Brain pericyte (primary cell): ENCODE data around the gene STKLD1.
A peak's percentile ranks its signal among the peaks of the same experiment; 100 is the strongest.
"Not testable (repeated sequence)": the region's sequence is repeated elsewhere in the genome, so short reads cannot be mapped to it uniquely, and the experiment has no call there.

ENCODE experiments used
- DNase-seq: peaks from one replicate; pipeline ENCODE4 v3.0.0-alpha.2; 2012; ENCODE audit warnings: low read depth, low spot score

STKLD1 gene

DNA sequence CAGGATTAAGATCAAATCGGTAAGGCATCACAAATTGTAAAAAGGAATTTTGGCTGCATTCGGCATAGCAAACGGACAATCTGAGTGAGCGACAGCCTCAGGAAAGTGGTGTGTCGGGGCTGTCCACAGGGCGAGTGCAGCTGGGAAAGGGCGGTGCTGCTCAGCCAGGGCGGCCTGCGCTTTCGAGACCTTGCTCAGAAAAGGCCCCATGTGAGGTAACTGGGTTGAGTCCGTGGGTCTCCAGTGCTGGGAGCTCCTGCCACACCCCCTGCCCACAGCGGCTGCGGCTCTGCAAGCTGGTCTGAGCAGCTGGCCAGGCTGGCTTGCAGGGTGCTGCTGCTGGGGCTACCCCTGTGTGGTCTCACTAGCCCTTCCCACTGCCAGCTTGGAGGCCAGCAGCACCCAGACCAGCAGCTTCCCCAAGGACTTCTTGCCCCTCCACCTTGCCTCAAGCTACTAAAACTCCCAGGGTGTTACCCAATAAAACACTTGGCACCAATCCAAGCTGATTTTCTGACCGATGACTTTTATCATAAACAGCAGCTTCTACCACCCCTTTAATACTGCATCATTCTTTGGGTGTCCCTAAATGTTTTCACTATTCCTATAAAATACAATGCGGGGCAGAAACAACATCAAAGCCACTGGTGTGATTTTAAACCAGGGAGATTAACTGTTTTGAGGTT is 13.7 kb upstream of the STKLD1 start:
- no peak for DNase-seq

DNA sequence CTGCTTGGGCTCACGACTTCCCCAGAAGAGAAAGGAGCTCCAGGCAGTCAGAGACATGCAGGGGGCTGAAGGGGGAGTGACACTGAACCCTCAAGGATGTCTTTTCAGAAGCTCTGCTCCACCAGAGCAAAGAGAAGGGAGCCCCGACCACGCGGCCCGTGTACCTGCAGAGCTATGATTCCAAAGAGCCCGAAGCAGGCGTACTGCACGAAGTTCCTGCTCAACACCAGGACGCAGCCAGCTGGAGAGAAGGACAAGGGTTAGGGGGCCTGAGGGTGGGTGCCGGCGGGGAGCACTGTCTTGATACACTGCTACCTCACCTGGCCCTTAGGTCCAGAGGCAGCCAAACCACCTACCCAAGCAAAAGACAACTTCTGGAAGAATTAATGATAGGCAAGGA is 9.7 kb upstream of the STKLD1 start:
- no peak for DNase-seq

DNA sequence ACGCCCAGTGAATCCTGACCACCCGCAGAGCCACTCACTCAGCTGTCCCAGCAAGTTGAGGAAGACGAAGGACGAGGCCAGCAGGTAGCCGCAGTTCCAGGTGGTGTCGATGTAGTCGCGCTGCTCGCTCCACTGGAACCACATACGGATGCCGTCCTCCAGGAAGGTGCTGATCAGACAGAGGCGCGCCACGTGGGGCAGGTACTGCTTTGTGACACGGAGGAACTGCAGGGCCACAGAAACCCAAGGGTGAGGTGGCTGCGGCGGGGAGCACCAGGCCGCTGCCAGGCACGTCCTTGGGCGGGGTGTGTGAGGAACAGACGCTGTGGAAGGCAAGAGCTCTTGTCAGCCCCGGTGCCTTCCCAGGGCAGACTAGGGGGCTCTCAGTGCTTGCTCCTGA is 8.9 kb upstream of the STKLD1 start:
- DNase-seq: no peak

DNA sequence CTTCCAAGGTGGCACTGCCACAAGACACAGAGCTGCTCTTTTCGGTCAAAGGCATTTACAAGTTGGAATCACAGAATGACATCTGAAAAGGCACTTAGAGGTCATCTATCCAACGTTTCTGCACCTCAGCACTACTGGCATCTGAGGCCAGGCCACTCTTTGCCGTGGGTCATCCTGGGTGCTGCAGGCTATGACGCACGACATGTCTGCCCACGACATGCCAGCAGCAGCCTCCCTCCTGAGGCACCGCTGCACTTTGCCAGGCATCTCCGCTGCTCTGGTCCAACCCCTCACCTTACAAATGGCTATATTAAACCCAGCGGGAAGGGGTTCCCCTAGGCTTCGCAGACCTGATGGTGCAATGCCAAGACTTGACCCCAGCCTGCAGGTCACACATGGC is 8.4 kb upstream of the STKLD1 start:
- no peak for DNase-seq

DNA sequence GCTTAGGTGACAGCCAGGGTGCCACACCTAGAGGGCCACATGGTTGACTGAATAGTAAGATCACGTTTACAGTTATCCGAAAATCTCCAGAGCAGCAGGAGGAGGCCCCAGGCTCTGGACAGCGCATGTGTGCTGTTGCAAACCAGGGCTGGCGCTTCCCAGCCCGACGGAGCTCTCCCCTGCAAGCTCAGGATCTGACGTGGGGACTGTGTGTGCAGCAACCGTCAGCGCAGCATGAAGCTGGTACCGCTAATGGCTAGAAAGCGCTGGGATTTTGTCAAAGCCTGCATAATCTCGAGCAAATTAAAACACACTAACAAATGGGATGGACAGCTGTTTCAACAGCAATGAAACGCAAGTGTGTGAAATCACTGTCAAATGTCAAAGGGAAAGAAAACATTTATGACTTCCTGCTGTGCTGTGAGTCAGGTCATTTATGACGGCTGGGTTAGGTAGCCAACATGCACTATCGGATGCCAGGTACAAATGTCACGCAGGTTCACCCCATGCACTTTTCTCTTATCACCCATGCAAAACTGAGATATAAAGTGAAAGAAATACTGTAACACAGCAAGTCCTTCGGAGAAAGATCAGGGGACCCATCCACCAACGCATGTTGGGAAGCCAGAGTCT is 7.8 kb upstream of the STKLD1 start:
- no peak for DNase-seq

DNA sequence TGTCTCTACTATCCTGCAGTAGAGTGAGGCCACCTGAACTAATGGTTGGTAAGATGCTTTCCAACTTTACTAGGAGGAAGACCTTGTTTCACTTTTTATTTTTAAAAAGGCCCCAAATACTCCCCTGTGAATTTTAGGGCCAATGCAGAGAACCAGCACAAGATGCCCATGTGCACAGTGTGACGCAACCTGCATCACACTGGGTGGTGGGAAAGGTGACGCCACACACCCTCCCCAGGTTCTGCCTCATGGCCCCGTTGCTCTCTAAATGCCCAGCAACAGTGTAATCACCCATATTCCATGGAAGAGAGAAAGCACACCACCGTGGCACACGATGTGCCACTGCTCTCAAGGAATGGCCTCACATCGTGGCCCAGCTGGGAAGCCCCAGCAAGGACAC is 6.7 kb upstream of the STKLD1 start:
- DNase-seq: no peak

DNA sequence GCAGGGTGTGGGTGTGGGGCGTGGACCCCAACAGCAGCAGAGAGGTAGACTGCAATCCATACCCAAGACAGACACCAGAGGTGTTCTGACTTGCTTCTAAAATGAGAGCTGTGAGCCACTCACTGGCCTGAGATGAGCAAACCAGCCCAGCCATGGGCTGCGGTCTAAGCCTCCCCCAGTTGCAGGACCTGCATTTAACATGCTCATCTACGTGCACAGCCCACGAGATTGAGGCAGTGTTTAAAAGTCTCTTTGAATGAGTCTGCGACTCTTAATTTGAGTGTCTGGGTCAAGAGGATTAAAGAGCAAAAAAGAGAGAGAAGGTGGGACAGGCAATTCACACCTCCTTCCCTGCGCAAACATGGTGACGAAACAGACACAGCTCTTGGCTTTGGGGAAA is 6.2 kb upstream of the STKLD1 start:
- DNase-seq: no peak

DNA sequence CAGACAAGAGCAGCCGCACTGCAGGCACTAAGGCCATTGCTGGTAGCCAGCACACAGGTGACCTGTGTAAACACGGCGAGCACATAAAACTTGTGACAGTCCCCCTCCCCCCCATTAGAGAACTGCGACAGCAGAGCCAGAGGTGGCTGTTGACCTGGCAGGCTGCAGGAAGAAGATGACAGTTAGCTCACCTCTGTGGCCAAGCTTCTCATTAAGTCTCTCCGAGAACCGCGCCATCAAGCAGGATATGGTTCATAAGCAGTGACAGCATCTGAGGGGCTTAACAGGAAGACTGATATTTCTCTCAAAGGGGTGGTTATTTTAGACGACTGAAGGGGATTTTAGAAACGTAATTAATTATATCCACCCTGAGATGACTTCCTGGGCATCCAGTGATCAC is 5.5 kb upstream of the STKLD1 start:
- DNase-seq: no peak

DNA sequence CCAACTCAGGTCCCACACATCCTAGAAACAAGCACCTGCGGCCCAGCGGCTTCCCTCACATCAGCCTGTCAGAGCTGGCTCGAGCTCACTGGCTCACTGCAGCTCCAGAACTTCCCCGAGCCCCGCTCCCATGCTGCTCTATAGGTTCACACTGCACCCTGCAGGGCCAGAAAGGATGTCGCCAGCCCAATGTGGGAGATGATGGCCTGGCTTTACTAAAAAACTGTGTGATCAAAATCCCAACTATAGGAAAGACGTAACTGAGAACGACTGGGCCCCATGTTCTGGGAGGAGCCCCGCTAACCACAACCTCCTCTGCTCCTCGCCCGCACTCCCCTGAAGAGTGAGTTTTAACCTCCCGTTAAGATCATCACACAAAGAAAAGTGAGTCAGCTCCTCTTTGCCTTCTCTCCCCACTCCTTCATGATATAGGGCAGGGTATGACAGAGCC is 4.9 kb upstream of the STKLD1 start:
- no peak for DNase-seq

DNA sequence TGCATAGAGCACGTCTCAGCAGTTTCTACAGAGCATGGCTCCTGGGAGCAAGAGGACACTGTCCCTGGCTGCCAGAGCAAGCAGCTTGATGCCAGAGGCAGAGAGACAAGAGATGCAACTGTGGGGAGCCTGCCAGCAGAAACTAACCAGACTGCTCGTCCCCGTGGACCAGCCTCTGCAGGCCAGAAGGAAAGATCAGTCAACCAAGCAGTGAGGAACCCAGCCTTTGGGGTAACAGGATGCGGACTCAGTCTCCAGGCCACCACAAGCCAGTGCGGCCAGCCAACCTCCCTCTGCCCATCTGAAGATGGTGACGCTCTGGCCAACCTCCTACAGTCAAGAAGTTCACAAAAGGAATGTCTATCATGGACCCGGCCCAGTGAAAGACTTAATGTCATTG is 4.0 kb upstream of the STKLD1 start:
- no peak for DNase-seq

DNA sequence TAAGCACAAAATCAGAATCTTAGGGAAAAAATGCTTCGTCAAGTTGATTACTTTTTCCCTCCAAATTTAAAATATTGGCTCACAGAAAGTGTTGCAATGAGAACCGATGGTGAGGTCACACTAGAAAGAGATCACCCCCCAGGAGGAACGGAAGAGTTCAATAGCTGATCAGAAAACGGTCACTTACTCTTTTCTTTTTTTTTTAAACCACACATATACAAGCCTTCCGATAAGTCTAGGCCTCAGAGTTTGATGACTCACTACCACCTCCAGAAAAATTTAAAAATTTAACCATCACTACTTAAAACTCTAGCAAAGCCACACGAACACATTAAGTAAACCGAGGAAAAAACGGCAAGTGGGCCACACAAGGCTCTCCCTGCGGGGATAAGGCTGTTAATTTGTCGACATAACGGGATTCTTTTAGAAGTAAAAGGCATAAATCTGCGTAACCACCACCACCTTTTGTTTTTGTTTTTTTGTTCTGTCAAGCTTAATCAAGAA is 1.5 kb upstream of the STKLD1 start:
- no peak for DNase-seq

DNA sequence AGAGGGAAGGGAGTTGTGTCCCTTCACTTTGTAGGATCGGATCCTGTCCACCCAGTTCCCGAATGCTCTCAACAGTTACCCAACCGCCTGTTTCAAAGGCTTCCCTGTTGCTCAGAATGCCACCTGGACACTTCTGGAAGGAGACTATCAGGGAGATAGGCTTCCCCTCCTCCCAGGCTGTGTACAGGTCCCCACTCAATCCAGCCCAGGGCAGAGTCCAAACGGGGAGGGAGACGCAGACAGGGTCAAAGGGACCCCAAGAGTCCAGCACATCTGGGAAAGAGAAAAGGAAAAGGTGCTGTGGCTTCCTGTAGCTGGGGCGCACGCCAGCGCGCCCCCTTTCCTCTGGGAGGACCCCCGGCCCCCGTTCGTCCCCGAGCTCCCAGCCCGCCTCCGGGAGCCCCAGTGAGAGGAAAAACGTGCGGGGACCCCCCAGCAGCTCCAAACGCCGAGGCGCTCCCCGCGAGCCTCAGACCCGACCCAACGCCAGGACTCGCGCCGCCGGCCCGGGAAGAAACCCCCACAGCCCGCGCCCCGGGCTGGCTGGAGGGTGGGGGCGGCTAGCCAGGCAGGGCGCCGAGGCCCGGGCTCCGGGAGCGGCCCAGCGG is 946 bp upstream of the STKLD1 start:
- DNase-seq: no peak

DNA sequence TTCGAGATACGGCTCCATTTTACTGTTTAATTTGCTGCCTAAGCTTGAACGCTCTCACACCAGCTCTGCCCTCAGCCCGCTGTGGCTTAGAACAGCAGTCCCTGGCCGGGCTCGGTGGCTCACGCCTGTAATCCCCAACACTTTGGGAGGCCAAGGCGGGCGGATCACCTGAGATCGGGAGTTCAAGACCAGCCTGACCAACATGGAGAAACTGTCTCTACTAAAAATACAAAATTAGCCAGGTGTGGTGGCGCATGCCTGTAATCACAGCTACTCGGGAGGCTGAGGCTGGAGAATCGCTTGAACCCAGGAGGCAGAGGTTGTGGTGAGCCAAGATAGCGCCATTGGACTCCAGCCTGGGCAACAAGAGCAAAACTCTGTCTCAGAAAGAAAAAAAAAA is 1.1 kb downstream of the STKLD1 start:
- DNase-seq: not testable (repeated sequence)

DNA sequence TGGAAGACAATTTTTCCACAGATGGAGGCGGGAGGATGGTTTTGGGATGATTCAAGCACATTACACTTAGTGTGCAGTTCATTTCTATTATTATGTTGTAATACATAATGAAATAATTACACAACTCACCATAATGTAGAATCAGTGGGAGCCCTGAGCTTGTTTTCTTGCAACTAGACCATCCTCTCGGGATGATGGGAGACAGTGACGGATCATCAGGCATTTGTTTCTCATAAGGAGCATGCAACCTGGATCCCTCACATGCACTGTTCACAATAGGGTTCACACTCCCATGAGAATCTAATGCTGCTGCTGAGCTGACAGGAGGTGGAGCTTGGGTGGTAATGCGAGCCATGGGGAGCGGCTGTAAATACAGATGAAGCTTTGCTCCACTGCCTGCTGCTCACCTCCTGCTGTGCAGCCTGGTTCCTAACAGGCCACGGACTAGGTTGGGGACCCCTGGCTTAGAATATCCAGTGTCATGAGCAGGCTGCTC is 1.6 kb downstream of the STKLD1 start:
- DNase-seq: peak; percentile 39

DNA sequence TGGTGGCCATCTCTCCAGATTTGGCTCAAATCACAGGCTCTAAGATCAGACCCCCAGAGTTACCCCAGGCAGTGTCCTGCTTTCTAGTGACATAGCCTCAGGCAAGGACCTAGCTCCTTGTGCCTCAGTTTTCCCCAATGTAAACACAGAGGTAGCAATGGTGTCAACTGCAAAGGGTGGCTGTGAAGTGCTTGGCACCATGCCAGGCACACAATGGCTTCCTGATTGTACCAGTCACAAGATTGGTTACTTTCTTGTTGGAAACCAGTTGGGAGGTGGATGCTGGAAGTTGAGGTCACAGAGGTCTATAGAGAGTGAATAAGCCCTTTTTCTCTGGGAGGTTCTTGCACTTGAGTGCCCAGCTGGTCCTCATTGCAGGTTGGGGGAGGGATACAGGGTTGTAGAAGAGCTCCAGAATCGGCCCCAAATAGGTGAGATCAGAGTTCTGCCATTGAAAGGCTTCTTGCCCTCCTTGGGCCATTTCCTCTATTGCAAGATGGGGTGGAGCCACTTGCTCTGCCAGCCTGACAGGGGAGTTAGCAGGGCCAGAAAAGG is 2.3 kb downstream of the STKLD1 start:
- DNase-seq: no peak

DNA sequence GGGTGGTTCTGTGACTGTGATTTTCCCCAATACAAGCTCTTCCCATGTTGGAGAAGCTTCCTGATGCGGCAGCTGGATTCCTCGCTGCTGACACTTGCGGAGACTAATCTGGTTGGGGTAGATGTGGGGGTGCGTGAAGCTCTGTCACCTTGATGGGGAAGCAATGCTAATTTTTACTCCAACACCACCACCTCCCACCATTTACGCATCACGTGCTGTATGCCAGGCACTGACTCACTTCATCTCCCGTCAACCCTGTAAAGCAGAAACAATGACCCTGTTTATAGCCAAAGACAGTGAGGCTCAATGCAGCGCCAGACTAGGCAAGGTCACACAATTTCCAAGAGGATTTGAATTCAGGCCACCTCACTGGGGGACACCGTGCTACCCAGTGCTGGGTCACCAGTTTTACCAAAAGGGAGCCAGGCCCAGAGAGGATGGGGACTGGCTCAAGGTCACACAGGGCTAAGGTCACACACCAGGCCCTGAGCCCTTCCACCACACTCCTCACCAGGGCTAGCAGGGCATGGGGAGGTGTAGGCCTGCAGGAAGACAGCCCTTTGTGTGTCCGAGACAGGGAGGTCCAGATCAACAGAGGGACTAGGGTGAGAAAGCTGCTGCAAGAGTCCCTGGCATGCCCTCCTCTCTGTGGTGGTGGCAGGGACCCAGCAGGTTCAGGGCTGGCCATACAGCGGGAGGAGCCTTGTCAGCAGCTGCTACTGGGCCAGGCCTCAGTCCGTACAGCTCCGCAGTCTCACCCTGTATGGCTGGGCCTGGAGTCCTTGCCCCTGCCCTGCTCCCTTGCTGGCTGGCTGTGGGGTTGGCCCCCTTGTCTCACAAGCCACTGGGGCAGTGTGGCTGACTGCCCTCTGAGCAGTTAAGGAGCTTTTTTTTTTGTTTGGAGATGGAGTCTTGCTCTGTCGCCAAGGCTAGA is 3.3 kb downstream of the STKLD1 start:
- DNase-seq: no peak

DNA sequence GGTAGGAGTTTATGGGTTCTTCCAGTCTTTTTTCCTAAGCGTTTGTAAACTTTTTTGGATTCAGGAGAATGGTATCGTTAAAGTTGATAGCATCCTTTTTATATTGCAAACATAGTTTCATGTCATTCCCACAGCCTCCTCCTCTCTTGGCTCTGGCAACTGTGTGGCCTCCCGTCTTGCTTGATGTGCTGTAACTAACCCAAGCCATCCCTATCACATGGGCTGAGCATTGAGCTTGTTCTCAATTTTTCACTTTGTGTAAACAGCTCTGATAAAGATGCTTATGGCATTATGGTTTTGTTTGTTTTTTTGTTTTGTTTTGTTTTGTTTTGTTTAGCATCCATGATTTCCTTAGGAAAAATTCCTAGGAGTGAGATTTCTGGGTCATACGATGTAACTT is 4.6 kb downstream of the STKLD1 start:
- no peak for DNase-seq

DNA sequence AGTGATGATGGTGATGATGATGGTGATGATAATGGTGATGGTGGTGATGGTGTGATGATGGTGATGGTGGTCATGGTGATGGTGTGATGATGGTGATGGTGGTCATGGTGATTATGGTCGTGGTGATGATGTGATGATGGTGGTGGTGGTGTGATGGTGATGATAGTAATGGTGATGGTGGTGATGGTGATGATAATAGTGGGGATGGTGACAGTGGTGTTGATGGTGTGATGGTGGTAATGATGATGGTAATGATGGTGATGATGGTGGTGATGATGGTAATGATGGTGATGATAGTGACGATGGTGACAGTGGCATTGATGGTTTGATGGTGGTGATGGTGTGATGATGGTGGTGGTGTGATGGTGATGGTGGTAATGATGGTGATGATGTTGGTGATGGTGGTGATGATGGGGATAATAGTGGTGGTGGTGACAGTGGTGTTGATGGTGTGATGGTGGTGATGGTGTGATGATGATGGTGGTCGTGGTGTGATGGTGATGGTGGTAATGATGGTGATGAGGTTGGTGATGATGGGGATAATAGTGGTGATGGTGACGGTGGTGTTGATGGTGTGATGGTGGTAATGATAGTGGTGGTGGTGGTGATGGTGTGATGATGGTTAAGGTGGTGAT is 6.5 kb downstream of the STKLD1 start:
- no peak for DNase-seq

DNA sequence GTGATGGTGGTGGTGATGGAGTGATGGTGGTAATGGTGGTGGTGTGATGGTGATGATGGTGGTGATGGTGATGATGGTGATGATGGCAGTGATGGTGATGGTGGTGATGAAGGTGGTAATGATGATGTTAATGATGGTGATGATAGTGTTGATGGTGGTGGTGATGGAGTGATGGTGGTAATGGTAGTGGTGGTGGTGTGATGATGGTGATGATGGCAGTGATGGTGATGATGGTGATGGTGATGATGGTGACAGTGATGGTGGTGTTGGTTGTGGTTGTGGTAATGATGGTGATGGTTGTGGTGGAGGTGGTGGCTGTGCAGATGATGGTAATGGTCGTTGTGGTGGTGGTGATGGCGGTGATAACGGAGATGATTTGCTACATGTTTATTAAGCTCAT is 7.3 kb downstream of the STKLD1 start:
- DNase-seq: no peak

DNA sequence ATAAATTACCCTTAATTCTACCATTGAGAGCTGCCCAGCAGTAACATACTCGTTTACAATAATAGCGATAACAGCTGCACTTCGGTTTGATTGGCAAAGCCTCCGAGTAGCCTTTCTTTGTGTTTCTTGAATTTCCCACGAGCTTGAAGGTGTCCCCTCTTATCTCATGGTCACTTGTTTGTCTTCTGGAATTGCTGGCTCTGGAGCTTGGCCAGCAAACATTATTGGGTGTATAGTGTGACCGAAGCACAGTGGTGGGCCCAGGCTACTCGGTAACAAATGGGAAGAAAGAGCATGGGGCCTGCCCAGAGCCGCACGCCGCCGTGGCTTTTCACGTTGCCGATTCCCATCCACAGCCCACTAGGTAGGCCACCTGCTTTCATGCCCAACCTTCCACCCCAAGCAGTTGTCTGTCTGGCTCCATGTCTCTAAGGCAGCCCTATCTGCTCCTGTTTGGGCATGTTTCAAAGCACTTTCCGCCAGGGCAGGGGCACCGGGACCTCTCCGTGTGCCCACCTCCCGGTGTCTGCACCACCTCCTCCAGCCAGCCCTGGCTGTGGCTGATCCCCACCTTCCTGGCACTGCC is 8.7 kb downstream of the STKLD1 start:
- DNase-seq: no peak

DNA sequence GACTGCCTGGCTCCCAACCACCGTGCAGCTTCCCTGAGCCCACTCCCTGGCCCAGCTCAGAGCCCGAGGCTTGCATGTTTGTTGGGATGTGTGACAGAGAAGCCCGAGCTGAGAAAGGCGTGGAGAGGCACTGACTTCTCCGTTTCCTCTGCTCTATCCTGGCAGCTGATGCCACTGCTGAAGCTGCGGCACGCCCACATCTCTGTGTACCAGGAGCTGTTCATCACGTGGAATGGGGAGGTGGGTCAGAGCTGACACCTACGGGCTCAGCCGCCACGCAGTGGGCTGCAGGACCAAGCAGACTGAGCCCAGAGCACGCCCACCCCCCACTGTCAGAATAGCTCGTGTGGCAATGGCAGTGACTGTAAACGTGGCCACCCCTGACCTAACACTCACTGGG is 9.3 kb downstream of the STKLD1 start:
- DNase-seq: no peak
